GM18951 (cell line): ENCODE results near the gene MYLK.

Experiments
- POLR2A ChIP-seq: IDR thresholded peaks from 4 replicates; pipeline ENCODE4 v1.6.1; 2011; ENCODE audit warnings: mild to moderate bottlenecking; ENCODE audit not compliant: insufficient read length, insufficient read depth; ENCODE audit errors: extremely low read depth
- in situ Hi-C: fragments of 300-500 bp; cut with MboI; formaldehyde crosslinking; loops from one replicate; pipeline ENCODE4 v1.12.0; 2022; ENCODE audit warnings: low sequenced_read_pairs, mixed read lengths, inconsistent platforms; ENCODE audit not compliant: unreplicated experiment

MYLK gene

DNA sequence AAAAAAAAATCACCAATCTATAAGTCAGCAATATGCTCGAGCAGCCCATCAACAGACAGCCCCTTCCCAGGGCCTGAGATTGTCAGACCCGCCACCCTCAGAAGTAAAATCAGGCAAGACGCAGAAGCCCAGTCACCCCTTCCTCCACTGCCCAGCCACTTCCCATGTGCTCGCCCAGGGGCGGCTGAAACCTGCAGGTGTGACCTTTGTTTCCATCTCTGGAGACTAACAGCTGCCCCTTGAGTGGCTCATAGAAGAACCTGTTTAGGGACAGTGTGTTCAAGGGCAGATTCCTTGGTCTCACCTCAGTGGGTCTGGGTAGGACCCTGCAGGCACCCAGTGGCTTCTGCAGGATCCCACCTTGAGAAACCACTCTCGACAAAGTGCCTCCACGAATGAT is 105.6 kb downstream of the MYLK start:
- in situ Hi-C loops: no loop called here
- no peak for TF ChIP-seq POLR2A

DNA sequence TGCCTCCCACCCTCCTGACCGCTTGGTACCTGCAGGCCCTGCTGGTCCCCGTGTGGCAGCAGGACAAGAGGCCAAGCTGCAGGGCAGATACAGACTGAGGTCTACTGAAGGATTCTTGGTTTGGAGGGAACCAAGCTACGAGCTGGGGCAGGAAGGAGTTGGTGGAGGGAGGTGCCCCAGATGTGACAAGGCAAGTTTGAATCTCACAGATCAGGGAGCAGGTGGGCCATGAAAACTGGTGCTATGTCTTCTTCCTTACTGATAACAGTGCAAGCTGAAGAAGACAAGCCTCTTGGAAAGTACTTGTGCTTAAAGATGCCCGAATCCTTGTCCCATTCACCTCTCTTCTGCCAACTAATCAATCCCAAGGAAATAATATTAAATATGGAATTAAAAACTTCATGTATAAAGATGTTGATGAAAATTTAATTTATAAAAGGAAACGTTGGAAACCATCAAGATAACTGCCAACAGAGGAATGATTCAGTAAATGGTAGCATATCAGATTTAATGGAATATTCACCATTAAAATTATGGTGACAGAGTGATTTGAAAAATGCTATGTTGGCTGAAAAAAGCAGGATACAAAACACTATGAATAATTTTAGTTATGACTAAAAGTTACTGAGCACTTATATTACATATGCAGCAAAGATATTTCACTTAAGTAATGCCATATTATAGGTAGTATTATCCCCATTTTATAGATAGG is 107.9 kb downstream of the MYLK start:
- no peak for TF ChIP-seq POLR2A
- in situ Hi-C loops: no loop called here

DNA sequence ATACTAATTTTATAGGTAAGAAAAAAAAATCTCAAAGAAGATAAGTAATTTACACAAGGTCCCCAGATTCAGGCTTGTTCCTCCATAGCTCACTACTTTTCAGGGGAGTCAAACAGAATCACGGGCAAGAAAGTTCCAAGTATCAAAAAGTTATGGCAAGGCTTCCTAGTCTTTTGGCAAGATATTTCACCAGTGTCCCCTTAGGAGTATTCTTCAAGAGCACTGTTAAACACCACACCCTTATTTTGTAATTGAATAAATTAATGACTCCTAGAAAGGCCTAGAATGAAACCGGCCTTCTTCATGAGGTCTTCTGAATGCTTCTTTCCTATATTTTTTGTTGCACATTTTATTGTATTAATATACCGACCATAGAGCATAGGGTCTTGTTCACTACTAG is 109.7 kb downstream of the MYLK start:
- in situ Hi-C loops: no loop called here

DNA sequence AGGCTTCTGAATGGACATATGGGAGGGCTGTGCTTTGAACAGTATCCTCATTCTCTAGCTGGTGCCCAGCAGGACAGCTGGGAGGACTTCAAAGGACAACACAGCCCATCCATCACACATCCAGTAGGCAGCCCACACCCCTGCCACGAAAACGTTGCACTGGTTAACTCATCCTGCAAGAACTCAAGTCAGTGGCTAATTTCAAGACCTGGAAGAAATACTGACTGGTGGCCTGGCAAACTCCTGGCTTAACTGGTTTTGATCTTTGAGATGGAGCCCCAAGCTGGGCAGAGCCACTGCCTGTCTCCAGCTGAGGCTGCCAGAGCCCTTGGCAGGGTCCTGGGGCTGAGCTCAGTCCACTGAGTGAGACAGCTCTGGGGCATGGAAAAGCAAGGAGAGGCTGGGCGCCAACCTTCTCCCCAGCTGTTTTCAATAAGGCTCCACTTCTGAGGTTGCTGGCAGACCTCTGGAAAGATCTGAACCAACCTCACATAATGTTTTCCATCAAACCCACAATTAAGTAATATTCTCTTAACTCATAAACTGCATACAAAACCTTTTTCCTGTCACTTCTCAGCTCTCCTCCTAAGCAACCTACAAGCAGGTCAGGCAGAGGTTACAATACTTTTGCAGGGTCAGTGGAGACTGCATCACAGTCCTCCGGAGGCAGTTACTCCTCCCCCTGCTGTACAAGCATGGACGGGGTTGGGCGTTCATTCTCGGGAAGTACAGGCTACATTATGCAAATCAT is 110.3 kb downstream of the MYLK start:
- TF ChIP-seq POLR2A: no peak
- in situ Hi-C loops: no loop called here

More for the DNA sequence above, 109.7 kb downstream of the MYLK start:
- no peak for TF ChIP-seq POLR2A

DNA sequence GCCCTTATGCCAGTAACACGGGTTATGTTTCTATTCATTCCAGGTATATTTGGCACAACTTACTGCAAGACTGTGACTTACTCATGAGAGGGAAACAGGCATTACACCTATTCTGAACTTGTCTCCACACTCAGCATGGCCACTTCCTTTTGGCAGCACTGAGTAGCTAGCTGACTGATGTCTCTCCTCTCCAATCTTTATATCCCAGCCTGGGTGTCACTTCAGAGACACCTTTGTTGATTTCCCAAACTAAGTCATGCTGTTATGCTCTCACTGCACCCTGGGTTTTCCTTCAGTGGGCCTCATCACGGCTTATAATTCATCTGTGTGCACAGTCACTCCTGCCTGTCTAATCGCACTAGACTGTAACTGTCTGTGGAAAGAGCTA is 114.8 kb downstream of the MYLK start:
- in situ Hi-C loops: no loop called here
- TF ChIP-seq POLR2A: no peak

DNA sequence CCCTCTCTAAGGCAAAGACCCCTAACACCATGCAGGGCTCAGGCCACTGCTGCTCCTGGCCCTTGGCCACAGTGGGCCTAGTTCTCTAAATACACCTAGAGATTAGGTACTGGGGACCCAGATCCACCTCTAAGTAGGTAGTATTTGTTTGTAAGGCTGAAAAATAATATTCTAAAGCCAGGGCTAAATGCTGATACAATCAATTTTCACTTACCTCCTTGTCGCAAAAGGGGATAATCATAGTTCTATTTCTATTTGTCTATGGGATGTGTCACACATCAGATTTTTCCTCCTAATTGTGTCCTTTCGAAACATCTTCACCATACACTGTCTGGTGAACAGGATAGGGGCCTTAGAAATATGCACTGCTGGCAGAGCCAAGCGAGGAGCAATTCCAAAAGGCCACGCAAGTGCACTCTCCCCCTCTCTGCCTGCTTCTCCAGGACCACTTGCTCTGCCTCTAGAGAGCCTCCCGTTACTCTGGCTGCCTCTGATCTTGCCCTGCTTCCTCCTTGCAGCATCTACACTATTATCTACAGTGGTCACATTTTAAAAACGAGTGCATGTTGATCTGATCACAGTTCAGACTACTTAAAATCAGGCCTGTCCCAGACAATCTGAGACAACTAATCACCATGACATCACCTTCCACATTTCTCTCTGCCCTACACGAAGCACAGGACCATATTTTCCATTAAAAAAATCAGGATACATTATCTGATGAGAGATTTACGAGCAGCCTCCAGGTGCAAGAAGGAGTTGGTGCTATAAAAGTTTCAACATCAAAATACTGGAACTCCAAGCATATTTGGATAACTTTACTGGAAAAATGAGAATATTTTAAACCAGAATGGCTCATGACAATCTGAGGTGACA is 115.4 kb downstream of the MYLK start:
- in situ Hi-C loops: no loop called here
- no peak for TF ChIP-seq POLR2A

DNA sequence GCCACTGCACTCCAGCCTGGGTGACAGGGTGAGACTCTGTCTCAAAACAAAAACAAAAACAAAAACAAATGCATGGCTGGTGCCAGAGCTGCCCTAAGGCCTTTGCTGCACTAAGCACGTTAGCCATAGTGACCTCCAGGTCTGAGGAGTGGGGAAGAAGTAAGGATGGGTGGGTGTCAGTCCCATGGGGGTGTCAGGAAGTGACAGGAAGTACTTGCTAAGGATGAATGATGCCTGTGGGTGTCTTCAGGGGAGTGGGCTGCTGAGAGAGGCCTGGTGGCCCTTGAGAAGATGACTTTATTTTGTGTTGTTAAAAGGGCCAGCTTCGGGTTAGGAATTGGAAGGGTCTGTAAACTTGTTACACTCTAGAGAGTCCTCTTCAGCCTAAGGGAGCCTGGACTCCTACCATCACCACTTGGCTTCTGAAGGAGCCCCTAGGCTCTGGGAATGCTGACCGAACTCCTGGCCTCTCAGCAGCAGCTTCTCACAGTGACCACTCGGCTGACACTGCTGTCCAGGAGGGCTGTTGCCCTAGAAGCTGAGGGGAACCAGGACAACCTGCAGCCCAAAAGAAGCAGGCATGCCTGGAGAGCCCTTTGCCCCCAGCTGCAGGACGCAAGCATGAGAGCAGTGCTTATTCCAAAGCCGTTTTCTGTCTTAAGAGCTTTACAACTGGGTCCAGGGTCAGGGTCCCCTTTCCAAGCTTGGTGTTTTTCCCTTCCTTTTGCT is 116.4 kb downstream of the MYLK start:
- in situ Hi-C loops: no loop called here
- TF ChIP-seq POLR2A: no peak

DNA sequence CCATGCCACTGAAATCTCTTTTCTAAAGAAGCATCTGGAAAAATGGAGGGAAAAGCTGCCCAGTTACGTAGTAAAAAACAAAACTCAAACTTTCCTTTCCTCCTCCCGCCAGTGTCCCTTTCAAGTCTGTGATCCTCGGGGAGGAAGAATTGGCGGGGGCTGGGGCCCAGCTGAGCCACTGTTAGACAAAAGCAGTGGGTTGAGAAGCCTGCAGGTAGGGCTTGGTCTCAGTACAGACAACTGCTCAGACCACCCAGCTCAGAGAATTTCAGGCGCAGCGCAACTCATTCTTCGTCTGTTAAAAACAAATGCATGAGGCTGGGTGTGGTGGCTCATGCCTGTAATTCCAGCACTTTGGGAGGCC is 117.1 kb downstream of the MYLK start:
- in situ Hi-C loops: no loop called here
- TF ChIP-seq POLR2A: no peak

DNA sequence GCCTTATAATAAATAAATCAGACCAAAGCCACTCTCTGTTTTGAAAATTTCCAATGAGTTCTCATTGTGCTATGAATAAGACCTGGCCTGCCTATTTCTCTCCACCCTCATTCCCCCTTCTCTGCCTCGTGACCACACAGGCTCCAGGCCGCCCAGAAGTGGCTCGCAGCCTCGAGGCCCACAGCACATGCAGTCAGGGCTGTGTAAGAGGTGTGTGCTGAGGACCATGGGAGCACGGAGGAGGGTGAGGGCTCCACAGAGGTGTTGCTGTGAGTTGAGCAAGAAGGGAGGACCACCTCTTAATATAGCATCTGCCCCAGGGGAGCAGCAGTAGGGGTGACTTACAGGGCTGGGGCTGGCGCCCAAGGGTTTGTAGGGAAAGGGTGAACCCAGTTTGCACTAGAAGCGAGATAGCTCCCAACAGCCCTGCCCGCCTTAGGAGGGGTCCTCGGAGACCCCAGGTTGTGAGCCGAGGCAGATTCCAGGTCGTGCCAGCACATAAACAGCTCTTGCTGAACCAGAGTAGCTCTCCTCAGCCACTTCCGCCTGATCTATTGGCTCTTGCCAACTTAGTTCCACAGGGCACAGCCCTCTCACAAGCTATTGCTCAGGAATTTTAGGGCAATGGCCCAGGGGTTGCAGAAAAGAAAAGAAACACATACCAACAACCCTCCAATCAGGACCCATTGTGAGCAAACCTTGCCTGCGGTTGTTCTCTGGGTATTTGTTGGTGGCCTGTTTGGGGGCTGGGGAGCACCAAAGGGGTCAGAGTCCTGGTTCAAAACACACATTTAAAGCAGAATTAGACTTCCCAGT is 117.7 kb downstream of the MYLK start:
- in situ Hi-C loops: no loop called here
- no peak for TF ChIP-seq POLR2A

DNA sequence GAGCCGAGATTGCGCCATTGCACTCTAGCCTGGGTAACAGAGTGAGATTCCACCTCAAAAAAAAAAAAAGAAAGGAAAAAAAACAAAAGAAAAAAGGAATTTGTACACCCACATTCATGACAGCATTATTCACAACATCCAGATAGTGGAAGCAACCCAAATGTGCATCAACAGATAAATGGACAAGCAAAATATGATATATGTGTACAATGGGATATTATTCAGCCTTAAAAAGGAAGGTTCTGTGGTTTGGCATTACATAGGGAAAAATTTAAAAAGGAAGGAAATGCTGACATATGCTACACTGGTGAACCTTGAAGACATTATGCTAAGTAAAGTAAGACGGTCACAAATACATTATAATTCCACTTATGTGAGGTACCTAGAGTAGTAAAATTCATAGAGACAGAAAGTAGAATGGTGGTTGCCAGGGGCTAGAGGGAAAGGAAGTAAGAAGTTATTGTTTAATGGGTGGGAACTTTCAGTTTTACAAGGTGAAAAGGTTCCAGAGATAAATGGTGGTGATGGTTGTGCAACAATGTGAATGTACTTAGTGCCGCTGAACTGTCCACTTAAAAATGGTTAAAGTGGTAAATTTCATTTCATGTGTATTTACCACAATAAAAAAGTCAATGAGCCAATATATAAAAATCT is 118.5 kb downstream of the MYLK start:
- in situ Hi-C loops: no loop called here
- no peak for TF ChIP-seq POLR2A

DNA sequence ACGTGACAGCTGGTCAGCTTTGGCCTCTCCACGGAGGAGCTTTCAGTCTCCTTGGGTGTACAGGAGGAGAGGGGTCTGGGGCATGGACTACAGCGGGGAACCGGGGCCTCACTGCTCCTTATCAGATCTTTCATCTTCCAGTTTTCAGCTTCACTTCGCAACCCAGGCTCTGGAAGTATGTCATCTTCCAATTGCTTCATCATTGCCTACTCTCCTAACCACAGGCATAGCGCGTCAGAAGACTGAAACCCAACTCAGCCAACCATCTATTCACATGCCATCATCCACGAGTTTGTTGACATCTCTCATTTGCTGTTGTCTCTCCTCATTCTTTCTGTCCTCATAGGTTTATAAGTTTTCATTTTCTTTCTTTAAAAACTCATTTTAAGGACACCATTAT is 119.5 kb downstream of the MYLK start:
- in situ Hi-C loops: no loop called here
- no peak for TF ChIP-seq POLR2A

DNA sequence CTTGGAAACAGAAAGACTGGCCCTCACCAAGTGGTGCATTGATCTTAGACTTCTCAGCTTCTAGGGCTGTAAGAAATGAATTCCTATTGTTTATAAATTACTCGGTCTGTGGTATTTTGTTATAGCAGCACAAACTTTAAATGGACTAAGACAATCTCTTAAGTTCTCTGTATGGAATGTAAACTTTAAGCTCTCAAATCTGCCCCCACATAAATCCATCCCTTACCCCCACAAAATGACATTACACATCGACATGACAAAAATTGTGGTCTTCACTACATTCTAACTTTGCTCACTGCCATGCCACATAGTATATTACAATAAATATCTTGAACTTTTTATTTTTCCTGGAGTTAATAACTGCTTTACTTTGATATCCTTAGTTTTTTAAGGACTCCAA is 121.3 kb downstream of the MYLK start:
- TF ChIP-seq POLR2A: no peak
- in situ Hi-C loops: no loop called here
